Thoracic aorta (tissue), 2 donors: ENCODE data around the gene FUT9. TPM values are rescaled to one million over a fixed set of nuclear protein-coding genes. Genes with fewer than 3 reads are reported as not detected.

Experiments
- ATAC-seq: fragments of 150-250 bp; one replicate; pipeline ENCODE4 v1.8.0; 2017; ENCODE audit warnings: low read depth; ENCODE audit not compliant: insufficient number of reproducible peaks, low FRiP score
- DNase-seq: peaks from one replicate; pipeline ENCODE4 v3.0.0-alpha.2; 2020; ENCODE audit warnings: low spot score
- H3K27ac ChIP-seq, 2 donors: fragments of 200-600 bp; sonication (generic); 1 replicate in 1 of 2; 2 replicates in 1 of 2; pipeline ENCODE4 v1.5.1; 2016; ENCODE audit warnings: mild to moderate bottlenecking in 2 of 2, moderate library complexity in 2 of 2
- H3K27me3 ChIP-seq: fragments of 200-600 bp; sonication (generic); replicated peaks from 2 replicates; pipeline ENCODE4 v1.6.0; 2016; ENCODE audit warnings: mild to moderate bottlenecking; ENCODE audit not compliant: insufficient read depth
- H3K36me3 ChIP-seq: fragments of 200-600 bp; sonication (generic); one replicate; pipeline ENCODE4 v1.5.1; 2016
- H3K4me1 ChIP-seq, 2 donors: fragments of 200-600 bp; sonication (generic); 1 replicate in 1 of 2; 2 replicates in 1 of 2; pipeline versions ENCODE4 v1.5.1 to v1.6.0; 2016; ENCODE audit warnings: low read depth in 2 of 2, mild to moderate bottlenecking in 1 of 2; ENCODE audit not compliant: control insufficient read depth in 1 of 2
- H3K4me3 ChIP-seq: fragments of 200-600 bp; sonication (generic); 2 replicates; pipeline ENCODE4 v1.5.1; 2016; ENCODE audit warnings: mild to moderate bottlenecking
- H3K9me3 ChIP-seq: fragments of 200-600 bp; sonication (generic); 2 replicates; pipeline ENCODE4 v1.5.1; 2016
- CTCF ChIP-seq: fragments of 200-600 bp; sonication (generic); IDR thresholded peaks from one replicate; pipeline ENCODE4 v1.5.1; 2019; ENCODE audit warnings: antibody characterized with exemption
- total RNA-seq, 2 donors: library from RNA; depleted of rRNA; stranded (reverse); fragments of >200 nt; gene quantifications; one replicate each; pipeline versions ENCODE4 v1.1.0 to v1.2.3, GENCODE V29; 2016

FUT9 gene
- total RNA-seq, 2 donors from 2014 or later, result not detected

GRCh38 chr6:96101564-96101963 lies 85.8 kb downstream of the FUT9 start:
- Histone ChIP-seq H3K4me1 (no peaks in the 10 kb centered on the region), H3K9me3 (no peaks in the 10 kb centered on the region), H3K27ac (no peak overlapping the region), H3K36me3 (no peaks in the 10 kb centered on the region), H3K4me3 (no peak overlapping the region), H3K27me3 (no peaks in the 10 kb centered on the region)
- ATAC-seq, result no peak
- DNase-seq, result no peak
- no peak for TF ChIP-seq CTCF

DNA sequence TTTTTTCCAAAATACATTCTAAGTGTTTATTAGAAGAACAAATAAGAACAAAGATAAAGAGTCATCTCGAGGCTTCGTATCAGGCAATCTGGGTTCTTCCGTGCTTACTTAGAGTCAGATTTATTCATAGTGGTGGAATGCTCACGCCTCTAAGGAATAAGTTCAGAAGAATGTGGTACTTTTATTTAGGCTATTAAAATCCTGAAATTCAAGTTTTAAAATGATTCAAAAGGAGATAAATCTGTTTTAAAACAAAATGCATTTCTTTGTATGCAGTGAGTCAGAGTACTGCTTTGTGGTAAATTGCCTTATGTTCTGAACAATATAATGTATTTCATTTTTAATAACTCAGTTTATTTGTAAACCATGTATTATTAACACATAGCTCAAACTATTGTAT lies 89.1 kb downstream of the FUT9 start:
- TF ChIP-seq CTCF, result no peak
- Histone ChIP-seq H3K27me3 (no peaks in the 10 kb centered on the region), H3K27ac (no peak overlapping the region), H3K9me3 (no peaks in the 10 kb centered on the region), H3K4me1 (no peaks in the 10 kb centered on the region), H3K36me3 (no peaks in the 10 kb centered on the region), H3K4me3 (no peak overlapping the region)
- ATAC-seq (no peak), DNase-seq (no peak)

DNA sequence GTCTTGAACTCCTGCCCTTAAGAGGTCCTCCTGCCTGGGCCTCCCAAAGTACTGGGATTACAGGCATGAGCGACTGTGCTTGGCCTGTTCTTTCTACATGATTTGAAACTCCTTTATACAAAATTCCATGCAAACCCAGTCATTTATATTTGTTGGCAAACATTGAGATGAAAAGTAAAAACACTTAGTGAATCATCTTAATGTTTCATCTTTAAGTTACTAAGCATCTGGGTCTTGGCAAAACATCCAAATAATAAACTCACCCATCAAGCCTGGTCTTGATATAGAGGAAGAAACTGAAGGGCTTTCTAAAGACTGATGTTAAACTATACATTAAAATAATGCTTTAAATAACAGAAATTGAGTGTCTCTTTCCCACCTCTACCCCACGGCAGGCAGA lies 95.1 kb downstream of the FUT9 start:
- ATAC-seq, result no peak
- DNase-seq, result no peak
- no peaks in the 10 kb centered on the region for H3K27me3 ChIP-seq
- H3K27ac ChIP-seq, result no peak overlapping the region
- H3K4me3 ChIP-seq, result no peak overlapping the region
- no peaks in the 10 kb centered on the region for H3K4me1 ChIP-seq
- TF ChIP-seq CTCF, result no peak
- no peaks in the 10 kb centered on the region for H3K36me3 ChIP-seq
- H3K9me3 ChIP-seq, result no peaks in the 10 kb centered on the region

DNA sequence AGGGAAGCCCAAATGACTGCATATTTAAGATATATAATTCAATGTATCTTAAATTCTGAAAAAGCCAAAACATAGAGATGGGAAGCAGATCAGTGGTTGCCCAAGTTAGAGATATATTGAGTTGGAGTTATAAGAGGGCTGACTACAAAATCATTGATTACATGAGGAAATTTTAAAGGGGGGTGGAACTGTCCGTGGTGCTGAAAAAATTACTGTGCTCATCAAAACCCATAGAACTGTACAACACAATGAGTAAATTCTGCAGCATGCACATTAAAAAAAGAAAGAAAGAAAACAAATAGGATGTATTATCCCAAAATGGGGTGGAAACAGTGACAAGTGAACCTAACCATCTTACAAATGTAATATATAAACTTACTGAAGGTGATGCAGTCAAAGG lies 100.9 kb downstream of the FUT9 start:
- no peaks in the 10 kb centered on the region for H3K4me1 ChIP-seq
- TF ChIP-seq CTCF, result no peak
- DNase-seq, result no peak
- no peaks in the 10 kb centered on the region for H3K27me3 ChIP-seq
- no peak overlapping the region for H3K27ac ChIP-seq
- H3K36me3 ChIP-seq, result no peaks in the 10 kb centered on the region
- ATAC-seq, result no peak
- no peak overlapping the region for H3K4me3 ChIP-seq
- H3K9me3 ChIP-seq, result no peaks in the 10 kb centered on the region

- H3K27me3 ChIP-seq, result no peaks in the 10 kb centered on the region
- H3K27ac ChIP-seq, result no peak overlapping the region
Observed at GRCh38 chr6:96124778-96125177, 109.0 kb downstream of the FUT9 start.

More at GRCh38 chr6:96124778-96125177, 109.0 kb downstream of the FUT9 start:
- Histone ChIP-seq H3K36me3 (no peaks in the 10 kb centered on the region), H3K4me1 (no peaks in the 10 kb centered on the region), H3K9me3 (no peaks in the 10 kb centered on the region), H3K4me3 (no peak overlapping the region)
- ATAC-seq, result no peak
- no peak for DNase-seq
- no peak for TF ChIP-seq CTCF
